HG03442 (cell line): Measurements from ENCODE around the gene NDUFB10.
A peak's percentile ranks its signal among the peaks of the same experiment; 100 is the strongest.

Source experiments
- ATAC-seq: cut with Tn5 transposase; IDR thresholded peaks from one replicate; pipeline ENCODE4 v1.9.1; 2021; ENCODE audit warnings: mild to moderate bottlenecking, moderate library complexity; ENCODE audit not compliant: unreplicated experiment

Gene NDUFB10

GRCh38 chr16:1965396-1966001 is 6.2 kb downstream of the NDUFB10 start:
- no peak for ATAC-seq

- ATAC-seq: no peak
These were observed 7.1 kb downstream of the NDUFB10 start, which contains the start of gene RNF151 for GRCh38 chr16:1966460-1966859. TSS of gene RNF151 (plus strand) at chr16:1966856. CDS start at chr16:1966882, 26 bp downstream.

- no peak for ATAC-seq
These were observed 9.0 kb downstream of the NDUFB10 start for GRCh38 chr16:1968146-1968953.

- ATAC-seq: peak; percentile 72
These were observed 12.6 kb downstream of the NDUFB10 start, which contains the start of gene TBL3 for GRCh38 chr16:1971796-1972489. TSS of gene TBL3 (plus strand) at chr16:1972053. CDS start at chr16:1972165, 112 bp downstream.

GRCh38 chr16:1972490-1972877 is 13.1 kb downstream of the NDUFB10 start:
- no peak for ATAC-seq

- no peak for ATAC-seq
These were observed 14.3 kb downstream of the NDUFB10 start for GRCh38 chr16:1973461-1974156.

GRCh38 chr16:1974157-1975070 is 15.1 kb downstream of the NDUFB10 start:
- ATAC-seq: no peak

GRCh38 chr16:1975432-1976215 is 16.3 kb downstream of the NDUFB10 start:
- ATAC-seq: no peak

- no peak for ATAC-seq
These were observed 16.8 kb downstream of the NDUFB10 start for GRCh38 chr16:1976216-1976520.

- ATAC-seq: no peak
These were observed 17.9 kb downstream of the NDUFB10 start for GRCh38 chr16:1976951-1977874.

GRCh38 chr16:1977875-1978268 is 18.5 kb downstream of the NDUFB10 start:
- ATAC-seq: no peak

- no peak for ATAC-seq
These were observed 19.3 kb downstream of the NDUFB10 start for GRCh38 chr16:1978476-1979120.

- ATAC-seq: no peak
These were observed 20.1 kb downstream of the NDUFB10 start for GRCh38 chr16:1979271-1980029.

- no peak for ATAC-seq
These were observed 20.9 kb downstream of the NDUFB10 start for GRCh38 chr16:1980030-1980769.

GRCh38 chr16:1980770-1981087 is 21.4 kb downstream of the NDUFB10 start:
- ATAC-seq: no peak

GRCh38 chr16:1981398-1981836 is 22.1 kb downstream of the NDUFB10 start, which contains the start of gene NOXO1:
TSS of gene NOXO1 (minus strand) at chr16:1981469. CDS start at chr16:1981179, 290 bp downstream.
- ATAC-seq: no peak
